MM.1S (cell line): ENCODE measurements around the gene MSH5.

Source experiments
- EZH2 ChIP-seq: fragments of 300-600 bp; sonication (generic); optimal IDR thresholded peaks from 2 replicates; pipeline ENCODE3; 2017; ENCODE audit warnings: low read depth, mild to moderate bottlenecking, antibody characterized with exemption, low read length, mixed read lengths
- EZH2phosphoT487 ChIP-seq: fragments of 300-600 bp; sonication (generic); IDR thresholded peaks from 2 replicates; pipeline ENCODE4 v1.6.1; 2018; ENCODE audit warnings: antibody characterized with exemption, low read length
- TF ChIP-seq, protein P1 (sequence below): fragments of 300-600 bp; sonication (generic); IDR thresholded peaks from 2 replicates; pipeline ENCODE4 v1.5.1; 2016; ENCODE audit warnings: antibody characterized with exemption, low read length, mixed read lengths

DNA sequence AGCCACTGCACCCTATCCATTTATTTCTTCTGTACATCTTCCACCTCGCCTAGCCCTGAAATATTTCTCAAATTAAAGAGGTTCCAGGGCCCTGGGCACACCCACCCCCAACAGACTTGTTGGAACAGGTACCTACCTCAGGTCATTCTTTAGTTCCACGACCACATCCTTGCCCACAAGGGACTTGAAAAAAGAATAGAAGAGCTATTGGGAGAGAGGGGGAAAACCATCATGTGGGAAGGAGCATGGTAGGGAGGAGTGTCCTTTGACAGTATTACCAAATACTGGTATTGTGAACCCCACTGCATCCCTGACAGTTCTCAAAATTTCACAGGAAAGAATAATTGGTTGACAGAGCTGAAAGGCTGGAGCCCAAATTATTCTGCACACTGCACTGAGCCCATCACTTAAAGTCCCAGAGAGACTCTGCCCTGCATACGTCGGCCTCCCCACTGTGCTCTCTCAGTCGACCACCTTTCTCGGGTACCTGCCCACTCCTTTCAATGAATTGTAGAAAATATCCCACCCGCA, 66.2 kb downstream of the MSH5 start:
- TF ChIP-seq, protein P1, sequence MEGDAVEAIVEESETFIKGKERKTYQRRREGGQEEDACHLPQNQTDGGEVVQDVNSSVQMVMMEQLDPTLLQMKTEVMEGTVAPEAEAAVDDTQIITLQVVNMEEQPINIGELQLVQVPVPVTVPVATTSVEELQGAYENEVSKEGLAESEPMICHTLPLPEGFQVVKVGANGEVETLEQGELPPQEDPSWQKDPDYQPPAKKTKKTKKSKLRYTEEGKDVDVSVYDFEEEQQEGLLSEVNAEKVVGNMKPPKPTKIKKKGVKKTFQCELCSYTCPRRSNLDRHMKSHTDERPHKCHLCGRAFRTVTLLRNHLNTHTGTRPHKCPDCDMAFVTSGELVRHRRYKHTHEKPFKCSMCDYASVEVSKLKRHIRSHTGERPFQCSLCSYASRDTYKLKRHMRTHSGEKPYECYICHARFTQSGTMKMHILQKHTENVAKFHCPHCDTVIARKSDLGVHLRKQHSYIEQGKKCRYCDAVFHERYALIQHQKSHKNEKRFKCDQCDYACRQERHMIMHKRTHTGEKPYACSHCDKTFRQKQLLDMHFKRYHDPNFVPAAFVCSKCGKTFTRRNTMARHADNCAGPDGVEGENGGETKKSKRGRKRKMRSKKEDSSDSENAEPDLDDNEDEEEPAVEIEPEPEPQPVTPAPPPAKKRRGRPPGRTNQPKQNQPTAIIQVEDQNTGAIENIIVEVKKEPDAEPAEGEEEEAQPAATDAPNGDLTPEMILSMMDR = no peak
- TF ChIP-seq EZH2 = no peak
- no peak for TF ChIP-seq EZH2phosphoT487
